A673 (cell line): Measurements from ENCODE around the gene SETX. TPM values are rescaled to one million over a fixed set of nuclear protein-coding genes. Genes with fewer than 3 reads are reported as not detected.
A peak's percentile ranks its signal among the peaks of the same experiment; 100 is the strongest.

Source experiments
- BruUV-seq: library from RNA; stranded (reverse); fragments of 400-500 nt; replicated peaks from 2 replicates; lab custom pipeline; 2021; lab: Mats Ljungman, UMichigan
- CTCF ChIA-PET: fragments of 300-600 bp; sonication (Branson Sonifier 250); formaldehyde crosslinking; loops from one replicate; lab custom pipeline; 2022; ENCODE audit warnings: antibody characterized with exemption; lab: Charles Lee
- POLR2A ChIA-PET: fragments of 300-600 bp; sonication (Branson Sonifier 250); formaldehyde crosslinking; loops from one replicate; lab custom pipeline; 2022; ENCODE audit warnings: antibody characterized with exemption; ENCODE audit not compliant: low non-redundant PET; lab: Charles Lee
- DNase-seq: peaks from one replicate; pipeline ENCODE4 v3.0.0-alpha.2; 2015; ENCODE audit warnings: low spot score
- H3K27ac ChIP-seq: fragments of 200-600 bp; sonication (generic); 2 replicates; pipeline ENCODE4 v1.5.1; 2016; ENCODE audit warnings: mixed run types, low read depth, mild to moderate bottlenecking, mixed read lengths, antibody characterized with exemption, low read length; ENCODE audit not compliant: poor library complexity, severe bottlenecking
- H3K27me3 ChIP-seq: fragments of 200-600 bp; sonication (generic); replicated peaks from 2 replicates; pipeline ENCODE4 v1.6.1; 2017; ENCODE audit warnings: mixed run types, low read depth, mild to moderate bottlenecking, mixed read lengths, antibody characterized with exemption, low read length; ENCODE audit not compliant: insufficient read depth, poor library complexity
- H3K36me3 ChIP-seq: fragments of 200-600 bp; sonication (generic); 2 replicates; pipeline ENCODE4 v1.6.1; 2016; ENCODE audit warnings: mixed run types, mild to moderate bottlenecking, mixed read lengths, antibody characterized with exemption, low read length; ENCODE audit not compliant: insufficient read depth, poor library complexity, severe bottlenecking
- H3K4me1 ChIP-seq: fragments of 200-600 bp; sonication (generic); 2 replicates; pipeline ENCODE4 v1.6.1; 2017; ENCODE audit warnings: mixed run types, mild to moderate bottlenecking, mixed read lengths, antibody characterized with exemption, low read length; ENCODE audit not compliant: insufficient read depth, poor library complexity, severe bottlenecking
- H3K4me3 ChIP-seq: fragments of 200-600 bp; sonication (generic); 2 replicates; pipeline ENCODE4 v1.5.1; 2016; ENCODE audit warnings: low read depth, mixed run types, mild to moderate bottlenecking, mixed read lengths, low read length; ENCODE audit not compliant: poor library complexity, severe bottlenecking
- H3K9me3 ChIP-seq: fragments of 200-600 bp; sonication (generic); 2 replicates; pipeline ENCODE4 v1.6.1; 2016; ENCODE audit warnings: mixed run types, low read depth, mild to moderate bottlenecking, mixed read lengths, antibody characterized with exemption, low read length; ENCODE audit not compliant: poor library complexity, severe bottlenecking
- EZH2 ChIP-seq: fragments of 200-600 bp; sonication (generic); IDR thresholded peaks from 2 replicates; pipeline ENCODE4 v1.6.1; 2017; ENCODE audit warnings: borderline replicate concordance, low read depth, mild to moderate bottlenecking, mixed read lengths, antibody characterized with exemption, low read length; ENCODE audit not compliant: poor library complexity, severe bottlenecking
- intact Hi-C: fragments of 100-400 bp; cut with micrococcal nuclease; formaldehyde crosslinking; loops from one replicate; pipeline ENCODE4 v1.10.0; 2022; ENCODE audit not compliant: unreplicated experiment
- total RNA-seq: library from RNA; stranded (reverse); gene quantifications from 2 replicates; pipeline ENCODE4 v1.2.3, GENCODE V29; 2021
- TF ChIP-seq, protein P1 (sequence below): fragments of 300-800, 200-600 bp; sonication (generic); conservative IDR thresholded peaks from 2 replicates; pipeline ENCODE4 v1.5.1; 2017; ENCODE audit warnings: low read depth, mild to moderate bottlenecking, antibody characterized with exemption, low read length, moderate library complexity, mixed read lengths

Gene SETX
- total RNA-seq, 1 experiment from 2014 or later, result 41.4 TPM

DNA sequence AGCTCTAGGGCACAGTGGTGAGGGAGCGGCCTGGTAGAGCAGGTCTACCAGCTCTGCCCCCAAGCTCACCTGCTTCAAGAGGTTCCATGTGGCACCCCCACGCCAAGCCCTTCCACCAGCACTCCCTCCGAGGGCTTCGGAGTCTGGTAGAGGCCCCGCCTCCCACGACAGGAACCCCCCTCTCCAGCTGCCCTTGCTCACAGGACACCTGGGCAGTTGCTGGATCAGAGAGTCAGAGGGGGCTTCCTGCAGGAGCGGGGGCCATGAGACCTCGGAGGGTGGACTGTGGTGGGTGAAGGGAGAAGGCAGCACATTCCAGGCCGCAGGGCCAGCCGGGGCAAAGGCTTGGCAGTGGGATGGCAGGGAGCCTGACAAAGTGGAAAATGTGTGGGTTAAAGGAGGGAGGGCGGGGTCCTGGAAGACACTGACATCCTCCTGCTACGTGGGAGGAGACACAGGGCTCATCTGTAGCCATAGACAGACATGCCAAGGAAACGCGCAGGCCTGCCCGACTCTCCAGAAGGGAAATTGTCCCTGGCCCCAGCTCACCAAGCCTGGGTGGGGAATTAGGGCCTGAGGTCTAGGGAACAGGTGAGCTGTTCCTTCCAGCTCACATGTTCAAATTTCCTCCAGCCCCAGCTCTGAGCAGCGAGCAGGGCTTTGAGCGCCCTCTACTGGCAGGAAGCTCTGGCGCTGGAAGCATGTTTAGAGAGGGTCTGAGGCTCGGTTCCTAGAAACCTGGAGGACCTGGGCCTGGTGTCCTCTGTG lies 118.7 kb downstream of the SETX start:
- CTCF ChIA-PET, result interaction anchor here (0.5 to 1.8 kb wide), 13 partner anchors 9 to 479 kb away, joined by 3 to 36 read pairs (median 5); no protein-coding TSS in a partner anchor
- no peak overlapping the region for H3K4me3 ChIP-seq
- intact Hi-C loops, result no loop called here
- H3K4me1 ChIP-seq, result peaks cover 31% of the 10 kb centered on the region
- H3K36me3 ChIP-seq, result no peaks in the 10 kb centered on the region
- POLR2A ChIA-PET, result no interaction called here
- no TSS peak for BruUV-seq
- TF ChIP-seq EZH2, result no peak
- TF ChIP-seq, protein P1, sequence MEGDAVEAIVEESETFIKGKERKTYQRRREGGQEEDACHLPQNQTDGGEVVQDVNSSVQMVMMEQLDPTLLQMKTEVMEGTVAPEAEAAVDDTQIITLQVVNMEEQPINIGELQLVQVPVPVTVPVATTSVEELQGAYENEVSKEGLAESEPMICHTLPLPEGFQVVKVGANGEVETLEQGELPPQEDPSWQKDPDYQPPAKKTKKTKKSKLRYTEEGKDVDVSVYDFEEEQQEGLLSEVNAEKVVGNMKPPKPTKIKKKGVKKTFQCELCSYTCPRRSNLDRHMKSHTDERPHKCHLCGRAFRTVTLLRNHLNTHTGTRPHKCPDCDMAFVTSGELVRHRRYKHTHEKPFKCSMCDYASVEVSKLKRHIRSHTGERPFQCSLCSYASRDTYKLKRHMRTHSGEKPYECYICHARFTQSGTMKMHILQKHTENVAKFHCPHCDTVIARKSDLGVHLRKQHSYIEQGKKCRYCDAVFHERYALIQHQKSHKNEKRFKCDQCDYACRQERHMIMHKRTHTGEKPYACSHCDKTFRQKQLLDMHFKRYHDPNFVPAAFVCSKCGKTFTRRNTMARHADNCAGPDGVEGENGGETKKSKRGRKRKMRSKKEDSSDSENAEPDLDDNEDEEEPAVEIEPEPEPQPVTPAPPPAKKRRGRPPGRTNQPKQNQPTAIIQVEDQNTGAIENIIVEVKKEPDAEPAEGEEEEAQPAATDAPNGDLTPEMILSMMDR, result peak; percentile 98
- DNase-seq, result peak; percentile 79
- no peaks in the 10 kb centered on the region for H3K9me3 ChIP-seq
- no peak overlapping the region for H3K27ac ChIP-seq
- no peaks in the 10 kb centered on the region for H3K27me3 ChIP-seq

DNA sequence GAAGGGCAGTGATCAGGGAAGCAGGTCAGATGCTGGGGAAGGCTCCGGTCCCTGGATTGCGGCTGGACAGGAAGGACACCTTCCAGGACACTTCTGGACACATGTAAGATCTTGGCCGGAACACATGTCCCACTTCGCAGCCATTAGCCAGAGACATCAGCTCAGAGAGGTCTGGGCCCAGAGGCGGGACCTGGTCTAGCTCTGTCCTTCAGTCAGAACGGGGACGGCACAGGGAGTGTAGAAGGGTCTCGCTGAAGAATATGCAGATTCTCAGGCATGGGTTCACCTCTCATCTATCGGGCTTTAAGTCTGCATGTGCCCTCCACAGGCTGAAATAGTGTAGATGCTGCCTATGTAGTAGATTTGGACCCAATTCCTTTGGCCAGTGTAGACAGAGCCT lies 119.7 kb downstream of the SETX start:
- Histone ChIP-seq H3K4me1 (peaks cover 23% of the 10 kb centered on the region), H3K4me3 (no peak overlapping the region), H3K36me3 (no peaks in the 10 kb centered on the region), H3K27me3 (no peaks in the 10 kb centered on the region), H3K27ac (no peak overlapping the region), H3K9me3 (no peaks in the 10 kb centered on the region)
- DNase-seq, result no peak
- TF ChIP-seq, protein P1, result no peak
- intact Hi-C loops, result no loop called here
- ChIA-PET POLR2A (no interaction called here), CTCF (interaction anchor here (1.1 kb wide), 1 partner anchor 66 kb away, joined by 3 read pairs; no protein-coding TSS in a partner anchor)
- BruUV-seq, result no TSS peak

DNA sequence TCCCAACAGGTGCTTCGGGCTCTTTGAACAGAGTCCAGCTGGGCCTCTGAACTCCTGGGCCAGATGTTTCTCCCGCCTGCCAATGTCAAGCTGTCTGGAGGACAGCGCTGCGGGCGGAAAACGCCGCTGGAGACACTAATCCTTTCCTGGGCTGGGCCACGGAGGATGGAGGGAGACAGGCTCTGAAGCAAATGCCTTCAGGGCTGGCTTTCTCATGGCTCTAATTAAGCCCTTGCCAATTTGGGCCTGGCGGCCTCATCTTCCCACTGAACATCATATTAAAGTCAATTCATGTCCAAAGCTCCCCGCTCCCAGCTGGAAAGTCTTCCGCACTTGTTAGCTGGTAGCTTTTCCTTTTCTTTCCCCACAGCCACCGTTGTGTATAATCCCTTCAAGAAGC lies 120.3 kb downstream of the SETX start:
- no TSS peak for BruUV-seq
- Histone ChIP-seq H3K4me1 (peaks cover 21% of the 10 kb centered on the region), H3K27ac (no peak overlapping the region), H3K36me3 (no peaks in the 10 kb centered on the region), H3K4me3 (no peak overlapping the region), H3K27me3 (no peaks in the 10 kb centered on the region), H3K9me3 (no peaks in the 10 kb centered on the region)
- peak; percentile 87 for DNase-seq
- POLR2A ChIA-PET, result no interaction called here
- TF ChIP-seq EZH2, result no peak
- TF ChIP-seq, protein P1, result no peak
- intact Hi-C loops, result loop anchor here (5.0 kb wide), 1 partner anchor 52 kb away; no protein-coding TSS in a partner anchor
- CTCF ChIA-PET, result interaction anchor here (0.6 to 1.1 kb wide), 2 partner anchors 65 to 633 kb away, joined by 3 to 4 read pairs; no protein-coding TSS in a partner anchor
